Measurements from ENCODE around the gene PCOLCE2.

- TF ChIP-seq CTCF (IDR thresholded peaks at IDR 0.05; ENCODE audit: insufficient read depth, low read depth, low read length) (no peak), EZH2 (IDR thresholded peaks at IDR 0.05; ENCODE audit: insufficient read depth, low read length) (no peak)
These were observed 42.3 kb upstream of the PCOLCE2 start for GRCh38 chr3:142931222-142931621.

Data from astrocyte (in vitro differentiated cells and primary cell).